Smooth muscle cell (in vitro differentiated cells): ENCODE data around the gene GHITM. TPM values are rescaled to one million over a fixed set of nuclear protein-coding genes. Genes with fewer than 3 reads are reported as not detected.
"Not testable (repeated sequence)": the region's sequence is repeated elsewhere in the genome, so short reads cannot be mapped to it uniquely, and the experiment has no call there.

Experiments
- DNase-seq: peaks from one replicate; lab custom pipeline; 2025; ENCODE audit not compliant: unreplicated experiment; lab: John Stamatoyannopoulos, UW
- H2AFZ ChIP-seq: fragments of 200-600 bp; sonication (generic); 2 replicates; pipeline ENCODE4 v1.6.0; 2016; ENCODE audit warnings: antibody characterized with exemption, low read depth, mild to moderate bottlenecking
- H3F3A ChIP-seq: fragments of 200-600 bp; sonication (generic); 2 replicates; pipeline ENCODE4 v1.6.0; 2017; ENCODE audit warnings: antibody characterized with exemption, low read depth
- H3K27ac ChIP-seq: fragments of 200-600 bp; sonication (generic); 2 replicates; pipeline ENCODE4 v1.5.1; 2016; ENCODE audit warnings: low read depth, mild to moderate bottlenecking
- H3K27me3 ChIP-seq: fragments of 200-600 bp; sonication (generic); 2 replicates; pipeline ENCODE4 v1.6.1; 2016; ENCODE audit warnings: low read depth, mild to moderate bottlenecking
- H3K36me3 ChIP-seq: fragments of 200-600 bp; sonication (generic); 2 replicates; pipeline ENCODE4 v1.5.1; 2016; ENCODE audit warnings: low read depth
- H3K4me1 ChIP-seq: fragments of 200-600 bp; sonication (generic); 2 replicates; pipeline ENCODE4 v1.5.1; 2016; ENCODE audit warnings: low read depth
- H3K4me2 ChIP-seq: fragments of 200-600 bp; sonication (generic); 2 replicates; pipeline ENCODE4 v1.6.0; 2016; ENCODE audit warnings: mild to moderate bottlenecking
- H3K4me3 ChIP-seq: fragments of 200-600 bp; sonication (generic); 2 replicates; pipeline ENCODE4 v1.5.1; 2016; ENCODE audit warnings: mild to moderate bottlenecking
- H3K79me2 ChIP-seq: fragments of 200-600 bp; sonication (generic); 2 replicates; pipeline ENCODE4 v1.6.0; 2016; ENCODE audit warnings: low read depth, mild to moderate bottlenecking
- H3K9ac ChIP-seq: fragments of 200-600 bp; sonication (generic); 2 replicates; pipeline ENCODE4 v1.6.0; 2016; ENCODE audit warnings: low read depth
- H3K9me3 ChIP-seq: fragments of 200-600 bp; sonication (generic); replicated peaks from 2 replicates; pipeline ENCODE4 v1.5.1; 2016; ENCODE audit warnings: low read depth
- H4K20me1 ChIP-seq: fragments of 200-600 bp; sonication (generic); 2 replicates; pipeline ENCODE4 v1.6.0; 2016; ENCODE audit warnings: low read depth
- WGBS: methylation state at CpG from one replicate; pipeline ENCODE4 v1.1.7; 2016; ENCODE audit warnings: low lambda C conversion rate; 5-methylcytosine and 5-hydroxymethylcytosine counted together
- polyA plus RNA-seq: library from polyadenylated mRNA; unstranded; fragments of >200 nt; fragmentation: Nextera tagmentation; extraction: Ambion mirVana; gene quantifications from 2 replicates; pipeline ENCODE4 v1.2.1, GENCODE V29; 2016
- total RNA-seq: library from RNA; depleted of rRNA; stranded (reverse); fragments of >200 nt; gene quantifications from 2 replicates; pipeline ENCODE4 v1.2.3, GENCODE V29; 2014
- TF ChIP-seq, protein P1 (sequence below): fragments of 200-600 bp; sonication (generic); IDR thresholded peaks from 2 replicates; pipeline ENCODE4 v1.5.1; 2017; ENCODE audit warnings: borderline replicate concordance, mild to moderate bottlenecking, antibody characterized with exemption; ENCODE audit not compliant: insufficient read depth, poor library complexity, severe bottlenecking

GHITM gene
- total and polyA plus RNA-seq, 2 experiments from 2014 or later: 160 to 171 TPM

DNA sequence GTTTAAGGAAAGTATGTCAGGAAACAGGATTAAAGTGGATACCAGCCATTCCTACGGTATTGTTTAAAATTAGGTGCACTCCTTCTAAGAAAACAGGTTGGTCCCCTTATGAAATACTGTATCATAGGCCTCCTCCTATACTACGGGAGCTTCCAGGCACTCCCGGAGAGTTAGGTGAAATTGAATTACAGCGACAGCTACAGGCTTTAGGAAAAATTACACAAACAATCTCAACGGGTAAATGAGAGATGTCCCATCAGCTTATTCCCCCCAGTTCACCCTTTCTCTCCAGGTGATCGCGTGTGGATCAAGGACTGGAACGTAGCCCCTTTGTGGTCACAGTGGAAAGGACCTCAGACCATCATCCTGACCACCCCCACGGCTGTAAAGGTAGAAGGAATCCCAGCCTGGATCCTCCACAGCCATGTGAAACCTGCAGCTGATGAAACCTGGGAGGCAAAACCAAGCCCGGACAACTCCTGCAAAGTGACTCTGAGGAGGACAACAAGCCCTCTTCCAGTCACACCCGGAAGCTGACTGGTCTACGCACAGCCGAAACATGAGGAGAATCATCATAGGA lies 25.1 kb upstream of the GHITM start:
- Histone ChIP-seq H3K79me2 (no peaks in the 10 kb centered on the region), H3K36me3 (no peaks in the 10 kb centered on the region), H3K4me3 (no peak overlapping the region), H3F3A (no peaks in the 10 kb centered on the region), H3K9ac (no peak overlapping the region), H4K20me1 (no peaks in the 10 kb centered on the region), H3K9me3 (no peaks in the 10 kb centered on the region), H3K4me2 (no peak overlapping the region), H3K27me3 (no peaks in the 10 kb centered on the region), H3K27ac (no peak overlapping the region), H3K4me1 (no peaks in the 10 kb centered on the region), H2AFZ (no peak overlapping the region)
- 56% methylated on average over 13 of the region's 13 CpGs for WGBS
- TF ChIP-seq, protein P1, sequence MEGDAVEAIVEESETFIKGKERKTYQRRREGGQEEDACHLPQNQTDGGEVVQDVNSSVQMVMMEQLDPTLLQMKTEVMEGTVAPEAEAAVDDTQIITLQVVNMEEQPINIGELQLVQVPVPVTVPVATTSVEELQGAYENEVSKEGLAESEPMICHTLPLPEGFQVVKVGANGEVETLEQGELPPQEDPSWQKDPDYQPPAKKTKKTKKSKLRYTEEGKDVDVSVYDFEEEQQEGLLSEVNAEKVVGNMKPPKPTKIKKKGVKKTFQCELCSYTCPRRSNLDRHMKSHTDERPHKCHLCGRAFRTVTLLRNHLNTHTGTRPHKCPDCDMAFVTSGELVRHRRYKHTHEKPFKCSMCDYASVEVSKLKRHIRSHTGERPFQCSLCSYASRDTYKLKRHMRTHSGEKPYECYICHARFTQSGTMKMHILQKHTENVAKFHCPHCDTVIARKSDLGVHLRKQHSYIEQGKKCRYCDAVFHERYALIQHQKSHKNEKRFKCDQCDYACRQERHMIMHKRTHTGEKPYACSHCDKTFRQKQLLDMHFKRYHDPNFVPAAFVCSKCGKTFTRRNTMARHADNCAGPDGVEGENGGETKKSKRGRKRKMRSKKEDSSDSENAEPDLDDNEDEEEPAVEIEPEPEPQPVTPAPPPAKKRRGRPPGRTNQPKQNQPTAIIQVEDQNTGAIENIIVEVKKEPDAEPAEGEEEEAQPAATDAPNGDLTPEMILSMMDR: peak; percentile 26
- DNase-seq: no peak

- H3K4me3 ChIP-seq, H3K36me3 ChIP-seq, H3K79me2 ChIP-seq, H4K20me1 ChIP-seq, H3K4me2 ChIP-seq, H2AFZ ChIP-seq, H3K9me3 ChIP-seq, H3K27ac ChIP-seq, H3F3A ChIP-seq, H3K4me1 ChIP-seq, DNase-seq, H3K27me3 ChIP-seq, H3K9ac ChIP-seq: not testable (repeated sequence)
- 98% methylated on average over 2 of the region's 2 CpGs for WGBS
Observed at GRCh38 chr10:84117204-84117603, 22.1 kb upstream of the GHITM start.

- H3K79me2 ChIP-seq: no peaks in the 10 kb centered on the region
- no peaks in the 10 kb centered on the region for H3K36me3 ChIP-seq
- WGBS: 82% methylated on average over 2 of the region's 2 CpGs
- H4K20me1 ChIP-seq: no peaks in the 10 kb centered on the region
- H3K27me3 ChIP-seq: no peaks in the 10 kb centered on the region
- H3K4me3 ChIP-seq: no peak overlapping the region
- H3K9ac ChIP-seq: no peak overlapping the region
- no peak overlapping the region for H2AFZ ChIP-seq
- H3K4me1 ChIP-seq: no peaks in the 10 kb centered on the region
- DNase-seq: no peak
- no peaks in the 10 kb centered on the region for H3K9me3 ChIP-seq
- H3K27ac ChIP-seq: no peak overlapping the region
- no peaks in the 10 kb centered on the region for H3F3A ChIP-seq
- H3K4me2 ChIP-seq: no peak overlapping the region
- TF ChIP-seq, protein P1: no peak
Observed at GRCh38 chr10:84117686-84118394, 21.5 kb upstream of the GHITM start.

GRCh38 chr10:84118395-84119006 lies 20.8 kb upstream of the GHITM start:
- Histone ChIP-seq H2AFZ (no peak overlapping the region), H3K9ac (no peak overlapping the region), H3K9me3 (no peaks in the 10 kb centered on the region), H3F3A (no peaks in the 10 kb centered on the region), H3K27me3 (no peaks in the 10 kb centered on the region), H4K20me1 (no peaks in the 10 kb centered on the region), H3K79me2 (no peaks in the 10 kb centered on the region), H3K36me3 (no peaks in the 10 kb centered on the region), H3K27ac (no peak overlapping the region), H3K4me1 (no peaks in the 10 kb centered on the region), H3K4me3 (no peak overlapping the region), H3K4me2 (no peak overlapping the region)
- TF ChIP-seq, protein P1: no peak
- WGBS: 84% methylated on average over 12 of the region's 12 CpGs
- DNase-seq: no peak
